GM21526 (cell line): ENCODE measurements around the gene OGDH.

Experiments used
- ATAC-seq: cut with Tn5 transposase; IDR thresholded peaks from one replicate; pipeline ENCODE4 v1.9.1; 2021; ENCODE audit warnings: moderate library complexity; ENCODE audit not compliant: unreplicated experiment, low FRiP score

Gene OGDH

DNA sequence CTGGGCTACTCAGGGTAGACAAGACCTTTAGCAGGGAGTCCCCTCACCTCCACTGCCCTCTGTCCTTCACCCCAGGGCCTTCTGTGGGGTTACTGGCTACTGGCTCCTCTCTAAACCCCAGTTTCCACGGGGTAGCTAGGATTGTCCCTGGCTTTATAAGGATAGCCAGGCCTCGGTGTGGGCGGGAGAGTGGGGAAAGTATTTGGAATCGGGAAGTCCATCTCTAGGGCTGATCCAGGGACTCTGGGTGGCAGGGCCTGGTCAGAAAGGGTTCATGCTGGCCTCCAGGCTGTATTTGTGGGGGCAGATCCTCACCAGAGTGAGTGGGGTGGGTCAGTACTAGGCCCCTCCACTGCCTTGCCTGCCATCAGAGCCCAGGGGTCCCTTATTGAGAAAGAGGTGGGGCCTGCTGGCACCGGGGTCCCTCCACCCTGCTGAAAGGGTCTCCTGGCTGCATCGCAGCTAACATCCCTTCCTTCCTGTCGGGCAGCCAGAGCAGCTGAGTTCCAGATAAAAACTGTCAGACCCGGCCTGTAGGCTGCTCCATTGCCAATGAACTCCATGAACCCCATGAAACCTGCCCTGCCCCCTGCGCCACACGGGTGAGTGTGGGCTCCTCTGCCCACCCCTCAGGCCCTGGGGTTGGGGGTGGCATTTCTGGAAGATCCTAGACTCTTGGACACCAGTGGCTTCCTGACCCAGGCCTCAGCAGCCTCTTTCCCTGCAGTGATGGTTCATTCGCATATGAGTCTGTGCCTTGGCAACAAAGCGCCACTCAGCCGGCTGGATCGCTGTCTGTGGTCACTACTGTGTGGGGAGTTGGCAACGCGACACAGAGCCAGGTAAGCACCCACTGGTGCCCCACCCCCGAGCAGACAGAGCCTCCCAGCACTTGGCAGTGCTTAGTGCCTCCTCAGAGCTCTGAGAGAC is 149.5 kb downstream of the OGDH start:
- ATAC-seq = no peak

DNA sequence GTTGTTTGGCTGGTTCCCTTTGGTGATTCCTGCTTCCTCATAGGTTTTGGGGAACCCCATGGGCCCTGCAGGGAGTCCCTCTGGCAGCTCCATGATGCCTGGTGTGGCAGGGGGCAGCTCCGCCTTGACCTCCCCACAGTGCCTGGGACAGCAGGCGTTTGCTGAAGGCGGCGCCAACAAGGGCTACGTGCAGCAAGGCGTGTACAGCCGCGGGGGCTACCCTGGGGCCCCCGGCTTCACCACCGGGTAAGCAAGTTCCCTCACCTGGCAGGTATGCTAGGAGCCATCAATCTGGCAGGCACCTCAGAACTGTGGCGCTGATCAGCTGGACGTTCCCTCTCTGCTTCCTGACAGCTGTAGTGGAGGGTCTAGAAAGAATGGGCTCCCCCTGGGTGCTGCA is 150.5 kb downstream of the OGDH start:
- no peak for ATAC-seq

DNA sequence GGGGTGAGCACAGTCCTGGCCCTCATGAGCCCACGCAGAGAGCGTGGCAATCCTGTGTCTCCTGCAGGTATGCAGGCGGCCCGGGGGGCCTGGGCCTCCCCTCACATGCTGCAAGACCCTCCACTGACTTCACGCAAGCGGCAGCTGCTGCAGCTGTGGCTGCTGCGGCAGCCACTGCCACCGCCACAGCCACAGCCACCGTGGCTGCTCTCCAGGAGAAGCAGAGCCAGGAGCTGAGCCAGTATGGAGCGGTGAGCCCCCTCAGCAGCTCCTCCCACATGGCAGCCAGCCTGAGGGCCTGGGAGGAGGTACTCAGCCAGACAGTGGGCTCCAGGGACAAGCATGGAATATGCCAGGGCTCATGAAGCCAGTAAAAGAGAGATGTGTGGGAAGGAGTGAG is 150.9 kb downstream of the OGDH start:
- ATAC-seq = no peak

DNA sequence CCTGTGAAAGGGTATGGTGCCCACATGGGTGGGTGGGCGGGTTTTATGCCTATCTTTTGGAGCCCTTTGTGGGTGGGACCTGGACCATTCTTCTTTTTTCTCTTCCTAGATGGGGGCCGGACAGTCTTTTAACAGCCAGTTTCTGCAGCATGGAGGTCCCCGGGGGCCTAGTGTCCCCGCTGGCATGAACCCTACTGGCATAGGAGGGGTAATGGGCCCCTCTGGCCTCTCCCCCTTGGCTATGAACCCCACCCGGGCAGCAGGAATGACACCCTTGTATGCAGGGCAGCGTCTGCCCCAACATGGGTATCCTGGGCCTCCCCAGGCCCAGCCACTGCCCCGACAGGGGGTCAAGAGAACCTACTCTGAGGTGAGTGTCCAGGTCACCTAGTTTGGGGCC is 151.3 kb downstream of the OGDH start:
- ATAC-seq = no peak
